Neuronal stem cell (in vitro differentiated cells): ENCODE measurements around the gene UGT1A5.
A peak's percentile ranks its signal among the peaks of the same experiment; 100 is the strongest.

Experiments used
- DNase-seq: peaks from one replicate; pipeline ENCODE4 v3.0.0-alpha.2; 2013; ENCODE audit warnings: low spot score
- H2AFZ ChIP-seq: one replicate; pipeline ENCODE4 v1.6.1; 2013; ENCODE audit warnings: mild to moderate bottlenecking, low read length, inconsistent platforms
- H2AK5ac ChIP-seq: 2 replicates; pipeline ENCODE4 v1.6.1; 2013; ENCODE audit warnings: low read depth, mild to moderate bottlenecking, inconsistent platforms, low read length, moderate library complexity, mixed read lengths
- H2BK120ac ChIP-seq: 2 replicates; pipeline ENCODE4 v1.6.1; 2013; ENCODE audit warnings: low read depth, mild to moderate bottlenecking, inconsistent platforms, low read length, moderate library complexity, mixed read lengths
- H2BK12ac ChIP-seq: one replicate; pipeline ENCODE4 v1.6.1; 2013; ENCODE audit warnings: low read length, inconsistent platforms
- H2BK15ac ChIP-seq: 2 replicates; pipeline ENCODE4 v1.6.1; 2013; ENCODE audit warnings: mild to moderate bottlenecking, low read length, inconsistent platforms, mixed read lengths
- H2BK5ac ChIP-seq: one replicate; pipeline ENCODE4 v1.6.1; 2013; ENCODE audit warnings: inconsistent platforms, mild to moderate bottlenecking, low read length, moderate library complexity
- H3K14ac ChIP-seq: one replicate; pipeline ENCODE4 v1.6.1; 2013; ENCODE audit warnings: low read length, inconsistent platforms
- H3K18ac ChIP-seq: 2 replicates; pipeline ENCODE4 v1.6.1; 2013; ENCODE audit warnings: low read length, inconsistent platforms
- H3K23ac ChIP-seq: 2 replicates; pipeline ENCODE4 v1.6.1; 2013; ENCODE audit warnings: low read depth, mild to moderate bottlenecking, mixed read lengths, low read length, inconsistent platforms; ENCODE audit not compliant: poor library complexity
- H3K27ac ChIP-seq: replicated peaks from 3 replicates; pipeline ENCODE4 v1.5.1; 2013; ENCODE audit warnings: low read length, inconsistent platforms
- H3K27me3 ChIP-seq, 3 experiments: 2 replicates each; pipeline ENCODE4 v1.6.1; 2013; ENCODE audit warnings: low read length in 3 of 3, mild to moderate bottlenecking in 2 of 3, inconsistent platforms in 1 of 3, low read depth in 1 of 3, mixed read lengths in 1 of 3, moderate library complexity in 1 of 3; ENCODE audit not compliant: control insufficient read depth in 3 of 3, insufficient read depth in 3 of 3
- H3K36me3 ChIP-seq, 2 donors: replicated peaks in 1 of 2; 2 replicates each; pipeline ENCODE4 v1.6.1; 2013; ENCODE audit warnings: low read length in 2 of 2; ENCODE audit not compliant: control insufficient read depth in 2 of 2, insufficient read depth in 2 of 2
- H3K4ac ChIP-seq: 2 replicates; pipeline ENCODE4 v1.6.1; 2013; ENCODE audit warnings: inconsistent platforms, mild to moderate bottlenecking, low read length, moderate library complexity
- H3K4me1 ChIP-seq, 2 donors: 1 replicate in 1 of 2; 2 replicates in 1 of 2; pipeline ENCODE4 v1.6.1; 2013; ENCODE audit warnings: low read length in 2 of 2, low read depth in 1 of 2; ENCODE audit not compliant: control insufficient read depth in 2 of 2, insufficient read depth in 1 of 2
- H3K4me2 ChIP-seq: one replicate; pipeline ENCODE4 v1.6.1; 2013; ENCODE audit warnings: mild to moderate bottlenecking, low read length, inconsistent platforms; ENCODE audit not compliant: insufficient read depth, poor library complexity, severe bottlenecking
- H3K4me3 ChIP-seq, 2 donors: 2 replicates each; pipeline ENCODE4 v1.5.1; 2013; ENCODE audit warnings: low read length in 2 of 2, mild to moderate bottlenecking in 2 of 2, inconsistent platforms in 1 of 2, moderate library complexity in 1 of 2
- H3K79me1 ChIP-seq: one replicate; pipeline ENCODE4 v1.6.1; 2013; ENCODE audit warnings: low read depth, mild to moderate bottlenecking, inconsistent platforms, low read length, moderate library complexity
- H3K9ac ChIP-seq: one replicate; pipeline ENCODE4 v1.6.1; 2013; ENCODE audit warnings: mild to moderate bottlenecking, low read depth, low read length, inconsistent platforms; ENCODE audit not compliant: poor library complexity
- H3K9me3 ChIP-seq, 2 donors: replicated peaks in 1 of 2; 2 replicates each; pipeline versions ENCODE3 to v1.6.1; 2013; ENCODE audit warnings: low read length in 2 of 2, mild to moderate bottlenecking in 2 of 2, inconsistent platforms in 1 of 2, low read depth in 1 of 2, mixed read lengths in 1 of 2, moderate library complexity in 1 of 2; ENCODE audit not compliant: control insufficient read depth in 2 of 2, insufficient read depth in 1 of 2
- H4K8ac ChIP-seq: one replicate; pipeline ENCODE4 v1.6.1; 2013; ENCODE audit warnings: low read depth, mild to moderate bottlenecking, inconsistent platforms, low read length, moderate library complexity
- H4K91ac ChIP-seq: one replicate; pipeline ENCODE4 v1.6.1; 2013; ENCODE audit warnings: low read length, low read depth, mild to moderate bottlenecking, inconsistent platforms; ENCODE audit not compliant: poor library complexity
- WGBS, 2 donors: extraction: QIAGEN DNeasy Blood & Tissue Kit; methylation state at CpG; one replicate each; pipeline ENCODE4 v1.1.7; 2013; ENCODE audit warnings: missing lambda C conversion rate in 2 of 2, mixed read lengths in 1 of 2; ENCODE audit not compliant: insufficient read length in 2 of 2, insufficient replicate concordance in 1 of 2; ENCODE audit errors: extremely low coverage in 2 of 2; 5-methylcytosine and 5-hydroxymethylcytosine counted together

The UGT1A5 gene

DNA sequence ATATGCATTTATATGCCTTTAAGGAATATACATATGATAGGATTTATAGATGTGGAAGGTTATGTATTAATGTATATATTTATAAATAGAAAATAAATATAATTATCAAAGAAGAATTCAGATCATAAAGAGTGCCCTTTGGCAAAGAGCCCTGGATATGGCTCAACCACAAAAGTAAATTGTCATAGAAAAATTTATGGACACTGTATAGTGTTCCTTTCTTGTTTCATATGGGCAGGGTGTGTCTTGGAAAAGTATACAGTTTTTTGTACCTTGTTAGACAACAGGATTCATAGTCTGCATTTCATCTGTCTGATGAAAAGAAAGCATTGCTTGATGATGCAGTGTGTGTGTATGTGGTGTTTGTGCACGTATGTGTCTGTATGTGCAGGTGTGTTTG is 28.1 kb upstream of the UGT1A5 start:
- Histone ChIP-seq H3K27ac (no peak overlapping the region), H3K18ac (no peak overlapping the region), H3K9me3 (no peaks in the 10 kb centered on the region), H3K79me1 (no peaks in the 10 kb centered on the region), H4K91ac (no peak overlapping the region), H2BK12ac (no peak overlapping the region), H3K9ac (no peak overlapping the region), H2AFZ (no peak overlapping the region), H4K8ac (no peak overlapping the region), H3K4ac (no peak overlapping the region), H2BK15ac (no peak overlapping the region), H3K4me1 (no peaks in the 10 kb centered on the region), H3K4me3 (no peak overlapping the region), H2BK5ac (no peak overlapping the region), H3K14ac (no peak overlapping the region), H3K23ac (no peak overlapping the region), H2BK120ac (no peak overlapping the region), H2AK5ac (no peak overlapping the region), H3K36me3 (no peaks in the 10 kb centered on the region), H3K27me3 (no peaks in the 10 kb centered on the region), H3K4me2 (no peak overlapping the region)
- WGBS, 2 donors = no CpG with 5 or more reads among the region's 1 CpG
- DNase-seq = no peak

DNA sequence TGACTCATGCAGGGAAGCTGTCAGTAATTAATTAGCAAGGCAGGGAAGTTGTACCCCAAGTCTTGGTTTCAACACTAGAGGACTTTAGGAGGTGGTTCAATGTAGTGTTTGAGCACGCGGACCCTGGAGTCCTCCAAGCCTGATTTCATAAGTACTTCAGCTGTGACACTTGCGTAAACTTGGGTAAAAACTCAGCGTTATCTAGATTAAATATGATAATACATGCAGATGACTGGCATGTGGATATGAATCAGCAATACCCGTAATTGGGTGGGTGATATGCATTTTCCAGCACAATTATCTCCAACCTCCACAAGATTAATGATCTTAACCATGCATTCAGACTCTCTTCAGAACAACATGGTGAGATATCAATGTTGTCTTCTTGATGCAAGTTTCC is 25.8 kb upstream of the UGT1A5 start:
- no peak overlapping the region for H3K4me3 ChIP-seq
- H3K36me3 ChIP-seq = no peaks in the 10 kb centered on the region
- no peak overlapping the region for H3K27ac ChIP-seq
- no peaks in the 10 kb centered on the region for H3K9me3 ChIP-seq
- H2BK15ac ChIP-seq = no peak overlapping the region
- no CpG with 5 or more reads among the region's 5 CpGs for WGBS, 2 donors
- DNase-seq = no peak
- no peaks in the 10 kb centered on the region for H3K4me1 ChIP-seq
- H2AK5ac ChIP-seq = no peak overlapping the region
- no peak overlapping the region for H3K23ac ChIP-seq
- H2BK12ac ChIP-seq = no peak overlapping the region
- no peak overlapping the region for H3K4me2 ChIP-seq
- no peaks in the 10 kb centered on the region for H3K27me3 ChIP-seq
- no peak overlapping the region for H3K14ac ChIP-seq
- H4K91ac ChIP-seq = no peak overlapping the region
- H3K4ac ChIP-seq = no peak overlapping the region
- no peak overlapping the region for H2BK5ac ChIP-seq
- H2AFZ ChIP-seq = no peak overlapping the region
- no peak overlapping the region for H4K8ac ChIP-seq
- H2BK120ac ChIP-seq = no peak overlapping the region
- H3K18ac ChIP-seq = no peak overlapping the region
- H3K9ac ChIP-seq = no peak overlapping the region
- H3K79me1 ChIP-seq = no peaks in the 10 kb centered on the region

DNA sequence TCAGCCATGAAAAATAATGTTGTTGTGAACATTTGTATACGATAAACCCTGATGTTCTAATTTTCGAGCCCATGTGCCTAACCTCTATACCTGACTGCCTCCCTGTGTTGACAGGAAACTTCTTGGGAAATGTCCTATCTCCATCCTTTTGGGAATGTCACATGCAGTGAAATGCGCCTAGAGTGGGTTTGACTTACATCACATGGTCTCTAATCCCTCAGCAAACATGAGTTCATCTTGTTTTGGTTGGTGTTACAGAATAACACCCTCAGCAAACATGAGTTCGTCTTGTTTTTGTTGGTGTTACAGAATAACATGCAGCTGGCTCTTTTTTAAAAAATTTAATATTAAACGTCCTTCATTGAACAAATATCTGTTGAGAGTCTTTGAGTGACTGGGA is 24.4 kb upstream of the UGT1A5 start:
- no peak overlapping the region for H3K4ac ChIP-seq
- no peaks in the 10 kb centered on the region for H3K9me3 ChIP-seq
- H3K4me3 ChIP-seq = no peak overlapping the region
- H2BK120ac ChIP-seq = no peak overlapping the region
- no peaks in the 10 kb centered on the region for H3K79me1 ChIP-seq
- H4K91ac ChIP-seq = no peak overlapping the region
- no peak overlapping the region for H3K27ac ChIP-seq
- no peak overlapping the region for H3K23ac ChIP-seq
- no peak overlapping the region for H3K4me2 ChIP-seq
- H2BK15ac ChIP-seq = no peak overlapping the region
- H3K36me3 ChIP-seq = no peaks in the 10 kb centered on the region
- H3K27me3 ChIP-seq = no peaks in the 10 kb centered on the region
- H2AK5ac ChIP-seq = no peak overlapping the region
- no CpG with 5 or more reads among the region's 5 CpGs for WGBS, 2 donors
- H3K9ac ChIP-seq = no peak overlapping the region
- DNase-seq = no peak
- H3K4me1 ChIP-seq = no peaks in the 10 kb centered on the region
- H2AFZ ChIP-seq = no peak overlapping the region
- no peak overlapping the region for H2BK5ac ChIP-seq
- H4K8ac ChIP-seq = no peak overlapping the region
- H2BK12ac ChIP-seq = no peak overlapping the region
- H3K18ac ChIP-seq = no peak overlapping the region
- no peak overlapping the region for H3K14ac ChIP-seq

DNA sequence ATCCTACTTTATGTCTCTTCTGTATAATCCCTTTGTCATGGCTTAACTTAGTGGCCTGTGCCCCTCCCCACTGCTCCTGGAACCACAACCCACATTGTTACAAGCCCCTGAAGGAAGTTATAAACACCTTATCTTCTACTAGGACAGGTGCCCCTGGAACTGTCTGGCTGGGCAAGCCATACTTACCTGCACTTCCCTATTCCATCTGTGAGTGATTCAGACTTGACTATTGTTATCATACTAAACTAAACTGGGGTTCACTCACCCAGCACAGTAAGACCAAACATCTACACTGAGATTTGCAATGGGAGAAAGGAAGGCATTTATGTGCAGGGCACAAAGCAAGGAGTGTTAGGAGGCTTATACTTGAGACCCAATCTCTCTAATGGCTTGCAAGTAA is 23.7 kb upstream of the UGT1A5 start:
- H3K27me3 ChIP-seq = no peaks in the 10 kb centered on the region
- H3K27ac ChIP-seq = no peak overlapping the region
- H2AFZ ChIP-seq = peak overlapping the region; percentile 44
- H3K9me3 ChIP-seq = no peaks in the 10 kb centered on the region
- H3K18ac ChIP-seq = no peak overlapping the region
- H2BK12ac ChIP-seq = no peak overlapping the region
- no peak overlapping the region for H2BK15ac ChIP-seq
- no peaks in the 10 kb centered on the region for H3K79me1 ChIP-seq
- H3K14ac ChIP-seq = no peak overlapping the region
- no peaks in the 10 kb centered on the region for H3K36me3 ChIP-seq
- H2BK120ac ChIP-seq = no peak overlapping the region
- no peak overlapping the region for H3K4me3 ChIP-seq
- no peak overlapping the region for H3K9ac ChIP-seq
- no peak overlapping the region for H2BK5ac ChIP-seq
- H4K8ac ChIP-seq = no peak overlapping the region
- no peak overlapping the region for H3K4me2 ChIP-seq
- no peak for DNase-seq
- H2AK5ac ChIP-seq = no peak overlapping the region
- no peaks in the 10 kb centered on the region for H3K4me1 ChIP-seq
- no peak overlapping the region for H4K91ac ChIP-seq
- H3K23ac ChIP-seq = no peak overlapping the region
- H3K4ac ChIP-seq = no peak overlapping the region
